GM19099 (cell line): ENCODE data around the gene NRSN1.

ENCODE experiments used
- POLR2A ChIP-seq: IDR thresholded peaks from 3 replicates; pipeline ENCODE4 v1.6.1; 2011; ENCODE audit warnings: low read depth; ENCODE audit not compliant: insufficient read length; ENCODE audit errors: extremely low read depth

Gene NRSN1

DNA sequence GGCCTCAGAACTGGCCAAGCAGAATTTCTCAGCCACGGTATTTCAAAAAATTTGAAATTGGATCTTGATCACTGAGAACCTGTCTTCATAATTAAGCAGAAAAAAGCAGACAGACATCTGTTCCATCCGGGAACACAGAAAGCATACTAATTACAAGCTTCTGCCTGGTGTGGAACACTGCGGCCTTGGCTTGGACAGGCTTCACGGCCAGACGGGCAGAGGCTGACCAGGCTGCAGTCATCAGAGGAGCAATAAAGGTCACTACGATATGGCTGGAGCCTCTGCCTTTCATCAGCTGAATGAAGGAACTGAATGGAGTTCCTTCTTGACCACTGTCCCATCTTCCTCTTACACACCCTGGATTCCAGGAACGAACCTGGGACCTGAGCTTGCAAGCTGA, 3.9 kb upstream of the NRSN1 start:
- TF ChIP-seq POLR2A: no peak

DNA sequence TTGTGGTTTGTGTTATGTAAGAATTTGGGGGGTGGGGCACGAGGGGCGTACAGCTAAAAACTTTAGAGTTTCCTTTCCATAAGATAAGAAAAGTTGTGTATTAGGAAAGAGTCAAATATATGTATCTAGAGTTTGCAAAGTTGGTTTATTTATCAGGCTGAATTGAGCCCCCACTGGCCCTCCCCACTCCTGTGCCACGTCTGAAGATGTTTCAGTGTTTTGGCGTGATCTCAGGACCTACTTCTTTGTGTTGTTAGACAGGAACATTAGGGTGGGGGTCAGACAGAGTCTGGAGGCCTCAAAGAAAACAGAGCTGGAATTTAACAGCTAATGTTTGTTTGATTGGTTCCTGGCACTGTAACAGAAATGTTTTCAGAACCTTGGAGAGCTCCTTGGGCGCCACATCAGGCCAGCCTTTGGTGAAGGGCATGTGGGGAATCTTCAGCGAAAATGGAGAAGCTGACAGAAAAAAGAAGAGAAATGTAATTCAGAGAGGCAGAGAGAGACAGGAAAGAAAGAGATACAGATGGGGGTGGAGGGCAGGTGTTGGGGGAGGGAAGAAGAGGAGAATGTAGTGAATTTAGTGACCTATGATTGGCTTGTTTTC, 674 bp downstream of the NRSN1 start:
- TF ChIP-seq POLR2A: no peak

DNA sequence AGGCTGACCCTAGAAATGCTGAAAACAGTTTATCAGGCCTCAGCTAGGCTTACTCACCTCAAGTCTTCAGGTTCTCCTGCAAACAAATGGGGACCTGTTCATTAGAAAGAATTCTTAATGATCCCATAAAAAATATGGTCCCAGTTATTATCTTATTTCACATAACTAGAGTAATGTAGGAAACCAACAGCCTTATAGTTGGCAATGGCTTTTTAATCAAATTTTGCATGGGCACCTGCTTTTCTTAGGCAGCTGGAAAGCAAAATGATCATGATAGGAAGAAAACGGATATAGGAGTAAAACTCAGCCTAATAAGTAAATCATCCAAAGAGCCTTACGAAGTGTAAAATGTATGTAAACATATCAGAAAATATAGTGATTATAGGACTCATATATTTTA, 1.3 kb downstream of the NRSN1 start:
- TF ChIP-seq POLR2A: no peak

DNA sequence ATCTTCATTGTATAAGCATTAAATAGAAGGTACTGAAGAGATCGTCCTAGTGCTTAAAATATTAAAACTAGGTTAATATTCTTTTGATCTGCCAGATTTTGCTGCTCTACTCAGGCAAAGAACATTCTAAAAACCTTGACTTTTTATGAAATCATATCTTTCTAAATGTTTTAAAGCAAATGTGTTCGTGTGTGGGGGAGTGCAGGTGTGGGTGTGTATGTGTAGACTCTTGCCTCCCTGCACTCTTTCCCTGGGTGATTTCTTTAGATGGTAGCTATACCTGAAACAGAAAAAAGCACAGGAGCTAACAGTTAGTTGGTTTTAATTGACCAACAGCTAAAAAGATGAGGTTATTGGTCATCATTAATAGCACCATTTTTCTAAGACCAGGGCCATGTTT, 5.7 kb downstream of the NRSN1 start:
- TF ChIP-seq POLR2A: no peak

DNA sequence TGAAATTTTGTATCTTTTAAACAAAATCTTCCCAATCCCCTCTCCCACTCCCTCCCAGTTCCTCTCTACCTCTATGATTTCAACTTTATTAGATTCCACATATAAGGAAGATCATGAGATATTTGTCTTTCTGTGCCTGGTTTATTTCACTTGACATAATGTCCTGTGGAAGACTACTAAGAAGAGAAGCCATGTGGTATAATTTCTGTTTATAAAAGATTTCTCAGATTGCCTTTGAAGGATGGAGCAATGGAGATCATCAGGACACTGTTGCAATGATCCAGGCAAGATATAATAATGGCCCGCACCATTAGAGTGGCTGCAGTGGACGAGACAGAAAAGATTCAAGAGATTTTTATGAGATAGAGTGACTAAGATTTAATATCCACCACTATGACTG, 13.1 kb downstream of the NRSN1 start:
- no peak for TF ChIP-seq POLR2A

DNA sequence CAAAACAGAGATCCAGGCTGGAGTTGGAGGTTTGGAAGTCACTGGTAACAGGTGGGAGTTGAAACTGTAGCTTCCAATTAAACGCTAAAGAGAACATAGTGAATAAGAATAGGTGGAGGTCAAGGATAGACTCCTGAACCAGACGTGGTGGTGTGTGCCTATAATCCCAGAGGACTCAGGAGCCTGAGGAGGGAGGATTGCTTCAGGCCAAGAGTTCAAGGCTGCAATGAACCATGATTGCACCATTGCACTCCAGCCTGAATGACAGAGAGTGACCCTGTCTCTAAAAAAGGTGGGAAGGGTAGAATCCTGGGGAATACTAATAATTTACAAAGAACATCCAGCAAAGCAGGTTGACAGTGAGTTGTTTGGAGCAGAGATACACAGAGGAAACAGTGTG, 13.6 kb downstream of the NRSN1 start:
- TF ChIP-seq POLR2A: no peak

DNA sequence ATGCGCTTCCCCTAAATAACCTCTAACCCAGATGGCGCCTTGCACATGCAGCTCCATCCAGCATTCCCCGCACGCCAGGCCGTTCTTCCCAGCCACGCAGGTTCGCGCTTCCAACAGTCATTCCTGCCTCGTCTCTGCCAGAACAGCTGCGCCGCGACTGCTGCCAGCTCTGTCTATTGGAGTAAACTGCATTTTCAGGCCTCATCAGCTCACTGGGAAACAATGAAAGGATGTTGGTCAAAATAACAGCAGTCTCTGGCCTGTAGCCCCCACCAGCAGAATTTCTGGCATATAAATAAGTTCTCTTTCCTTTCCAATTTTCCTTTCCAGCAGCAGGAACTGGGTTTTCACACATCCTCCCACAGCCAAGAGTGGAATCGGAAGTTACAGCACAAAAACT, 14.6 kb downstream of the NRSN1 start:
- TF ChIP-seq POLR2A: no peak

DNA sequence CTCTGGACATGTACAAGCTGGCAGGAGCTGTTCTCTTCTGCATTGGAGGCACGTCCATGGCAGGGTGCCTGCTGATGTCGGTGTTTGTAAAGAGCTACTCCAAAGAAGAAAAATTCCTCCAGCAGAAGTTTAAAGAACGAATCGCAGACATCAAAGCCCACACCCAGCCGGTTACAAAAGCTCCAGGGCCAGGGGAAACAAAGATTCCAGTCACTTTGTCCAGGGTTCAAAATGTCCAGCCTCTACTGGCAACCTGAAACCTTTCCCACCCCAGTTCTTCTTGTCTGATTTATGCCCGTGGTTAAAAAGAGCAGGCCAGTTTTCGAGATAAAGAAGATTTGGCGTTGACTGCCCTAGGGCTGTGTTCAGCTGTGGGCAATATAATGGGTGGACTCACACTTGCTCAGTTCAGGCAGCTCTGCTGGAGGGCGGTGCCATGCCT, 19.7 kb downstream of the NRSN1 start:
- TF ChIP-seq POLR2A: no peak

DNA sequence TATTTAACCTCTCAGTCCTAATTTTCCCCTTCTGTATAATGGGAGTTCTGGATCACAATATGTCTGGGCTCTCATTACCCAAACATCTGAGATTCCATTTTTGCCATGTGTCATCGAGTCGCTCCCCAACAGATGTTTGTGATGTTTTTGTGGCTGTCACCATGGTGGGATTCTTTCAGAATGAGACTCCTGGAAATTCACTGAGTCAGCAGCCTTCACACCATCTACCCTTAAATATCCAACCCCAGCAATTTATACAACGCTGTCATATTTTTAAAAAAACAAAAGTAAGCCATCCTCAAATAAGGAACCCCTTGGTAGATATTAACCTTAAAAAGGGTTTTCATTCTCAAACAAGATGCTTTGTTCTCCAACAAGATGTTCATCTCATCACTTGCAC, 20.9 kb downstream of the NRSN1 start:
- TF ChIP-seq POLR2A: no peak

DNA sequence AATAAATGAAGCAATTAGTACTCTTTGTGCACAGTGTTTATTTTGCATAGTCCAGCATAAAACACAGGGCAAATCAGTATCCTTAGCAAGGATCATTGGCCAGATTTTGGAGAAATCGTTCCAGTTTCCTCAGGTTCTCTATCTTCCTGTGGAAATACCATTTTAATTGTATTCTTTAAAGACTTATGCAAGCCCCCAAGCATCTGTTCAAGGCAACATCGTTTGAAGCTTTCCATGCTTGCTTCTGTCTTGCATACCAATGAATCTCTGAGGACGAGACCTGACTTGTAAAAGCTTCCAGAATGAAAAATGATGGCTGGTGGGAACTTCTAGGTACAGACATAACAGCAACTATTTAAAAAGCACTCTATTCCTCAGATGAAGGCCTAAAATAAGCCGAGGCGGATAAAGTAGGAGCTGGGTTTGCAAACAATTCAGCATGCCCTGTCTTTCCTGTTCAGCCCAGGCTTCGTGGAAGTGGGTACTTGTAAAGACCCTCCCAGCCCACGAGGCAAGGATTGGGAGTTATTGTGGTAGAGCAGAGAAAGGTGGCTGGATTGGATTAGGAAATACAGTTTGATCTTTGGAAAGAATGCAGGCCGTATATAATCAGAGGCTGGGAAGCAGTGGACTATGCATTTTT, 21.6 kb downstream of the NRSN1 start:
- TF ChIP-seq POLR2A: no peak

DNA sequence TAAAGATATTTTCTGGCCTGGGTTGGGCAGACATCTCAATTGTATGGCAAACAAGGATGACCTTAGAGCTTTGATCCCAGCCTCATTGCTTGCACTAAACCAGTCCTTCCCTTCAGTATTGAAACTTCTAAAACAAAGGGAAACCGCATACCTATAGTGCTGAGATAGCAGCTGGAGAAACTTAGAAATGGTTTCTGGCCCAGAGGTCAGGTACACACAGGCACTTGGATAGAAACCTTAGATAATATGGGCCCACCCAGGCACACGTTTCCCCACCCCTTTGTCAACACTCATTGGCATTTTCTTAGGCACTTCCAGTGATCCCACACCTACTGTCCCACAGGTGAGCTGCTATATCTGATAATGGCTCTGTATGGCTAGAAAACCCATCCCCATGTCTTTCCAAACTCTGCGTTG, 22.1 kb downstream of the NRSN1 start:
- TF ChIP-seq POLR2A: no peak

DNA sequence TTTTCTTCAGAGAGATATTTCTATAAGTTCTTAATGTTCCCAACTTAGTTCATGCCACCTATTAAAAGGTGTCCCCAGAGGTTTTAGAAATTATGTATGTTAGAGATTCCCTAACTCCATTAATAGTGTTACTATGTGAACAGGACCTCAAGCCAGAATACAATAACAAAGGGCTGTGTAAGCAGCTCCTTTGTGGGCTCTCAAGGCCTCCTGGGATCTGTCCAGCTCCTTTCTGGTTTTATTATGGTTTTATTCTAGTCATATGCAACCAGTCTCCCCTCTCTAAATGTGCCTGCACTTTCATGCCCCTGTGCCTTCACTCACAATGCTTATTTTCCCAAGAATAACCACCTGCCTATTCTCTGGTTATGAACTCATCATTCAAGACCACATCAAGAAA, 22.7 kb downstream of the NRSN1 start:
- no peak for TF ChIP-seq POLR2A

DNA sequence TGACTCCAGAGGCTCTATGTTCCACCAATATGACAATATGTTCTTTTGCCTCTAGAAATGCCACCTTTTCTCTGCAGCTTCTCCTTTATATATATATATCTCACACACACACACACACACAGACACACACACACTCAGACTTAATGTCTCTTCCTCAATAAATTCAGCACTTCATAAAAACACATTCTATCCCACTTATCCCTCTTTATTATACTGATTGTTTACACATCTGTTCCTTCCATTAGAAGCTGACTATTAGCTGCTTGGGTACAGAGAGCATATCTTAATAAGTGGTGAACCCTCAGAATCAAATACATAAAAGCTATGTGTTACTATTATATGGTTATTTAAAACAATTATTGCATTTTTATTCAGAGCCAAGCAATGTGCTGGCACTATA, 23.3 kb downstream of the NRSN1 start:
- TF ChIP-seq POLR2A: no peak

DNA sequence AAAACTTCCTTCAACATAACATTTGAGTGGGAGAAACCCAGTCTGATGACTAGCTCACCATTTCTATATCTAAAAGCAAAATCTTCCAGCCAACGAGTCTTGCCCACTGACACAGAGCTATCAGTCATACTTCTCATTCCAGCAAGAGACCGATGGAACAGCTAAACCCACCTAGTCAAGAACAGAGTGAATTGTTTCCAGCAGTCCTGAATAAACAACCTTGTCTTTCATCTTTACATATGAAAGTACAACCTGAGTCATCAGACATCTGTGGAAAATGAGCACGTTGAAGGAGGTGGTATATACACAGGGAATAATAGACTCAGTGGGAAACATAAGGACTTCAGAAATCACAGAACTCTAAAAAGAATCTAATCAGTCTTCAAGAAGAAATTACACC, 23.8 kb downstream of the NRSN1 start:
- no peak for TF ChIP-seq POLR2A

DNA sequence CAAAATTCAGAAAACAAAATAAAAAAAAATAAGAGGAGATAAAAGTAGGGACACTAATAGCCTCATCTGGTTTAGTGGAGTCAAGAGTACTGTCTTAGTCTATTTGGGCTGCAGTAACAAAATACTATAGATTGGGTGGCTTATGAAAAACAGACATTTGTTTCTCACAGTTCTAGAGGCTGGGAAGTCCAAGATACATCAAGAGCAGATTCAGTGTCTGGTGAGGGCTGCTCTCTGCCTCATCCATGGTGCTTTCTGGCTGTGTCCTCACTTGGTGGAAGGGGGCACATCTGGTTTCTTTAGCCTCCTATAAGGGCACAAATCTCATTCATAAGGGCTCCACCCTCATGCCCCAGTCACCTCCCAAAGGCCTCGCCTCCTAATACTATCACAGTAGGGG, 26.0 kb downstream of the NRSN1 start:
- TF ChIP-seq POLR2A: no peak

DNA sequence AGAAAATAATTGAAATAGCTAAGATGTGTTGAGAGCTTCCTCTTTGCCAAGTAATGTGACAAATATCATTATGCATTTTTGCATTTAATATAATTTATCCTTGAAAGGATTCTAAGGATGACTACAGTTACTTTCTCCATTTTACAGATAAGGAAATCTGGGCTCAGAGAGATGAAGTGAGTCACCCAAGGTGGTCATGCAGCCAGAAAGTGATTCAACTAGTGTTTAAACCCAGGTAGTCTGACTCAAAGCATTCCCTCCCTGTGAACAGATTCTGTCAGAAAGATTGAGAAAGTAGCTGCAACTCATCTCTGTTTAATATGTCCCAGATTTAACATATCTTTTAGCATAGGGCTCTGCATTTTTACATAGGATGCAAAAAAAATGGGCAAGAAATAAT, 28.1 kb downstream of the NRSN1 start:
- TF ChIP-seq POLR2A: no peak

DNA sequence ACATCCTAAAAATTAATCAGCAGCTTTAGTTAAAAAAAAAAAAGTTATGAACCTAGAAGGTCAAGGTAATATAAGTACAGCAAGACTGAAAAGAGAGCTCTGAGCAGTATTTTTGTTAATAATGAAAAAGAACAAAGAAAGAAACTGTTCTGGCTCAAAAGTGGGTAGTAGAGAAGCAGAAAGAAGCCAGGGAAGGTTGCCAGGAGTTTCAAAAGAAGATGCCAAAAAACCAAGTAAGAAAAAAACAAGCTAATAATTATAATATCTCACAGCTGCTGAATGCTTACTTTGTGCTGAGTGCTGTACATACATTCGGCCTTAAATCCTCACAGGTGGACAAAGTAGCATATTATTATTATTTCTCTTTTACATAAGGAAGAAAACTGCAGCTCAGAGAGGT, 31.9 kb downstream of the NRSN1 start:
- TF ChIP-seq POLR2A: no peak

DNA sequence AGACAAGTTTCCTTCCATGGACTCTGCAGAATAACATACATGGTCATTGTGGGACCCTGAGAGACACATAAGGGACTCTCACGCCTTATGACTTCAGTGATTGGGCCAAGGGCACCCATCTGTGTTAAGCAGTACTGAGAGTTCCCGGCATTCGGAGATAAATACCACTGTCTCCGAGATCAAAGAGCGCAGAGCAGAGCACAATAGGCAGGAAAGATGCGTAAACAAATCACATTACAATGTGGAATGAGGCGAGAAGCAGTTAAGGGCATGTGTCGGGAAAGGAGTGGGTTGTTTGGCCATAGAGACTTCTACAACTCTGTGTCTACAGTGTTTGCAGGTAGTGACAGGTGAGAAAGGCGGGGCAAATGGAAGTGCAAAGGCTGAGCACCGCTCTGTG, 57.6 kb downstream of the NRSN1 start:
- no peak for TF ChIP-seq POLR2A

DNA sequence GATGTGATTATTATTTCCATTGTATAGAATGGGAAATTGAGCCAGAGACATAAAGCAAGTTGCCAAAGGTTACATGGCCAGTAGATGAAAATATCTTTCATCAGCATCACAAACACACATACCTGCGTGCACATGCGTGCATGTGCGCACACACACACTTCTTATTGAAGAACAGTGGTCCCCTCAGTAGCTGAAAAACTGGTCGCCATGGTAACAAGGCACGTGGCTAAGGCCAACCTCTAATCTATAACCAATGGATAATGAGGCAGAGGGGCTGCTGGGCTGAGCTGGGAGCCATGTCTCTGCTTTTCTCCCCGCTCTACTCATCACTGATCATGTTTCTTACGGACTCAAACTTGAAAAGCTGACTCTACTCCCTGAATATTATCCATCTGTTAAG, 60.3 kb downstream of the NRSN1 start:
- no peak for TF ChIP-seq POLR2A
